ENCODE data around the gene MED29.

- TF ChIP-seq POLR2A (IDR thresholded peaks at IDR 0.05; ENCODE audit: low read length) (no peak), CTCF (IDR thresholded peaks at IDR 0.05) (no peak), MAX (IDR thresholded peaks at IDR 0.05) (no peak), USF2 (IDR thresholded peaks at IDR 0.05) (no peak), JUNB (IDR thresholded peaks at IDR 0.05) (no peak), REST (IDR thresholded peaks at IDR 0.05) (no peak), RCOR1 (IDR thresholded peaks at IDR 0.05; ENCODE audit: low read depth, low read length) (no peak), CHD2 (IDR thresholded peaks at IDR 0.05; ENCODE audit: low read length, partially characterized antibody) (no peak), ELK1 (IDR thresholded peaks at IDR 0.05; ENCODE audit: low read depth, low read length) (no peak), RAD21 (conservative IDR thresholded peaks at IDR 0.05 in 1 of 2, IDR thresholded peaks at IDR 0.05 in 1 of 2) (no peak), ZNF302 (CRISPR knock-in tag; IDR thresholded peaks at IDR 0.05) (no peak), HDAC2 (IDR thresholded peaks at IDR 0.05) (no peak), SREBF2 (IDR thresholded peaks at IDR 0.05) (no peak), KDM5A (IDR thresholded peaks at IDR 0.05) (no peak)
These were observed 18.2 kb upstream of the MED29 start for GRCh38 chr19:39372941-39373340.
